Measurements from ENCODE around the gene PTPN1.
"Not testable (repeated sequence)": the region's sequence is repeated elsewhere in the genome, so short reads cannot be mapped to it uniquely, and the experiment has no call there.

The PTPN1 gene

DNA sequence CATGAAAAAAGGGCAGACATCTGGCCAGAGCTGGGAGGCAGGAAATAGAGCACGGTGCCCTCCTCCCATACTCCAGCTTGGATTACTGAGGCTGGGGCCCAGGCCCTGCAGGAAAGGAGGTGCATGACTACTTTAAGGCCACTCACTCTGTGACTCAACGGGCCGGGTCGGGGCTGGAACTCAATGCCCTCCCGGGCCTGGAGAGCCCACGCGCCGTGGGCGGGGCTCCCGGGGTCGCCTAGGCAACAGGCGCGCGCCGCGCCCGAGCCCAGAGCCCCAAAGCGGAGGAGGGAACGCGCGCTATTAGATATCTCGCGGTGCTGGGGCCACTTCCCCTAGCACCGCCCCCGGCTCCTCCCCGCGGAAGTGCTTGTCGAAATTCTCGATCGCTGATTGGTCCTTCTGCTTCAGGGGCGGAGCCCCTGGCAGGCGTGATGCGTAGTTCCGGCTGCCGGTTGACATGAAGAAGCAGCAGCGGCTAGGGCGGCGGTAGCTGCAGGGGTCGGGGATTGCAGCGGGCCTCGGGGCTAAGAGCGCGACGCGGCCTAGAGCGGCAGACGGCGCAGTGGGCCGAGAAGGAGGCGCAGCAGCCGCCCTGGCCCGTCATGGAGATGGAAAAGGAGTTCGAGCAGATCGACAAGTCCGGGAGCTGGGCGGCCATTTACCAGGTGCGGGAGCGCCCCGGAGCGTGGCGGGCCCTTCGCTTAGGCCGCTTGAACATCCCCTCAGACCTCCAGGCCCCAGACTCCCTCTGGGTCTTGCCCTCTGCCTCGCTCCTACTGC, at the start of gene PTPN1:
PTPN1 (plus strand) TSS at position 461 of the 783 bp plus-strand sequence; CDS start at position 606, 145 bp downstream.
- peak; percentile 94 to 97 for DNase-seq (ENCODE audit: extremely low read depth in 1 of 2, low read depth in 1 of 2)

DNA sequence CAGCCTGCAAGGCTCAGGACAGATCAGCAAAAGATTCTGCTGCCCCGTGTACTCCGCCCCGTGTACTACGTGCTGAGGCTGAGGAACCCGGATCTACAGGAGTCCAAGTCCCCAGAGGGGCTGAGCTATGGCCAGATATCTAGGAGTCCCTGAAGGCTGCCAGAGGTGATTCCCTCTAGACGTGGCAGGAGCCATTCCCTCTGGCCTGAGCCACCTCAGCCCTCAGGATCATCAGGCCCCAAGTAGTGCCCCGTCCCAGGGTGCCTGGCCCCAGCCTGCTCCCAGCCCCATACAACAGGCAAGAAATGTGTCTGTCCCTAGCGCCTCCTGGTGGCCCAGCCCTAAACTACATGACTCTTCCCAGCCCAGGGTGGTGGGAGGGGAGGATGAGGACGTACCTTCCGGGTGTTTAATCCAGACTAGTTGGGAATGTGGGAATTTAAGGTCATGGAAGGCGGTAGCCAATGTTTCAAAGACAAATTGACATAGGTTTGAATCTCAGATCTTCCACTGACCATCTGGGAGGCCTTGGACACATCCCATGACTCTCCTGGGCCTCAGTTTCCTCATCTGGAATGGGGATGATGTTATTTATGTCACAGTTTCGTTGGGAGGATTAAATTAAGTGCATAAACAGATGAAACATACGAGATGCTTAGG, 49.4 kb upstream of the PTPN1 start:
- peak; percentile 59 to 64 for DNase-seq (ENCODE audit: extremely low read depth in 1 of 2, low read depth in 1 of 2)

DNA sequence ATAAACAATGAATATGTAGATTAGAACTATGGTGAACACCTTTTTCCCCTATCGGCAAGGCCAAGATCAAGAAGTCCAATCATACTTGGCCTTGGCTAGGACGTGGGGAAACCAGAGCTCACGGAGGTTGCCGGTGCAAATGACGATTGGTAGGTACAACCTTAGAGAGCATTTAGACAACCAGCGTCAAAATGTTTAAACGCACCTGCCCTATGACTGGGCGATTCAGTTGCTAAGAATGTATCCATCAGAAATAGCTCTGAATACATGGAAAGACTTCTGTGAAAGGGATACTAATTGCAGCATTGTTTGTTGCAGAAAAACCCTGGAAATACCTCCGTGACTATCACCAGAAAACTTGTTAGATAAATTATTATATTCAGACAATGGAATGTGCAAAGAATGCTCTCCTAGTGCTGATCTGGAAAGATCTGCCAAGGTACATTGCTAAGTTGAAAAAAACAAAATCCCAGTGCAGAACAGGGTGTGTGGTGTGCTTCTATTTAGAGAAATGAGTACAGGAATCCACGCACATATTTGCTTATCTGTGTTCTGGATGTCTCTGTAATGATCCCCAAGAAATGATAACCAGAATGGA, 48.0 kb upstream of the PTPN1 start:
- DNase-seq (ENCODE audit: extremely low read depth in 1 of 2, low read depth in 1 of 2) = no peak

DNA sequence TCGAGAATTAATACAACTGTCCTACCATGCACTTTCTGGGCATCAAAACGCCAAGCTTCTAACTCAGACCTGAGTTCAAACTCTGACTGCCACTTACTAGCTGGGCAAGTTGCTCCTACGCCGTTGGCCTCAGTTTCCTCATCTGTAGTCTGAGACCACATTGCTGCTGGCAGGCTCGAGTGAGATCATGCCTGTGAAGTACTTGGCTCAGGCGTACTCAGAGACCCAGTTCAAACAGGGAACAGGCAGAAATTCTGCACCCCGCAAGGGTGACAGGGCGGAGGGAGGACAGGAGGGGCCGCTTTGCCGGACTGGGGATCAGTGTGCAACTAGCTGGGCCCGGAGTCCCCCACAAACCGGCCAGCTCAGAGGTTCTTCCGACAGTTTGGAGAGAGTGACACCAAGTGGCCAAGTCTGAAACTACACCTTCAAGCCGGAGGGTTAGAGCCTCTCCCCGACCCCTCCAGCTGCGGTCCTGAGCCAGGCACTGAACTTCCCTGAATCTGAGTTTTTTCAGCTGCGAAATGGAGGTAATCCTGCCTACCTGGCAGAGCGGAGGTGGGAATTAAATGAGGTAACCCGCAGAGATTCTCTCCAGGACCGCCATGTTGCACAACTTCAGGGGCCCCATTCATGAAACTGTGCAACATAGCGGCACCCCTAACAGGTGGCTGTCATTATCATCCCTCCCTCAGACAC, 46.0 kb upstream of the PTPN1 start:
- no peak for DNase-seq (ENCODE audit: extremely low read depth in 1 of 2, low read depth in 1 of 2)

DNA sequence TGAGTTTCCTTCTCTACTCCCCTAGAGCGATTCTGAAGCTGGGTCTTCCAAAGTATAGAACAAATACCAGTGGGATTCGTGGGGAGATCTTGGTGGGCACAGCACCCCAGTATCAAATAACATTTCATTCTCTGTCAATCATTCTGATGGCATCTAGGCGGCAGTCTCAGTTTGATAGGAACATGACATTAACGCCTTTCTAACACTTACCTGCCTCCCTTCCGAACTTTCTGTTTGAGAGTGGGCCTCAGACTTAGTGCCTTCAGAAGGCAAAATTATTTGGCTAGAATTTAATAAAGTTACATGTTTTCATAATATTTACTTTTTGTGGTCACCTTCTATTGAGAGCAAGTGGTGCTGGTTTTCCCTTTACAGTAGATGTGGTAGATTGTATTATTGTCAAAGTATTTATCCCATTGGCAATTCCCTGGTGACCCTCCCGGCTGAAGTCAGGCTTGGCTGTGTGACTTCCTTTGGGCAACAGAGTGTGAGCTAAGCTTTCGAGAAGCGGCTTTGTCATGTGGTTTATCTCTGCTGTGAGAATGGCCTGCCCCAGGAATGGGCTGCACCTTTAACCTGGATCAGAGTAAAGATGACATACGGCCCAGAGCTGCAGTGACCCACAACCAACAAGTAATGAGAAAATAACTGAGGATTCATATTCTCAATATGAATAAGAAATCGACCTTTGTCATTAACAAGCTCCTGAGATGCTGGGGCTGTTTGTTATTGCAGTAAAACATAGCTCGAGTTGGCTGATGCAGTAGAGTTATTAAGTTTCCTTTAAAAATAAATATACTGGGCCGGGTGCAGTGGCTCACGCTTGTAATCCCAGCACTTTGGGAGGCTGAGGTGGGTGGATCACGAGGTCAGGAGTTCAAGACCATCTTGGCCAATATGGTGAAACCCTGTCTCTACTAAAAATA, 45.2 kb upstream of the PTPN1 start:
- DNase-seq (ENCODE audit: extremely low read depth in 1 of 2, low read depth in 1 of 2) = no peak

DNA sequence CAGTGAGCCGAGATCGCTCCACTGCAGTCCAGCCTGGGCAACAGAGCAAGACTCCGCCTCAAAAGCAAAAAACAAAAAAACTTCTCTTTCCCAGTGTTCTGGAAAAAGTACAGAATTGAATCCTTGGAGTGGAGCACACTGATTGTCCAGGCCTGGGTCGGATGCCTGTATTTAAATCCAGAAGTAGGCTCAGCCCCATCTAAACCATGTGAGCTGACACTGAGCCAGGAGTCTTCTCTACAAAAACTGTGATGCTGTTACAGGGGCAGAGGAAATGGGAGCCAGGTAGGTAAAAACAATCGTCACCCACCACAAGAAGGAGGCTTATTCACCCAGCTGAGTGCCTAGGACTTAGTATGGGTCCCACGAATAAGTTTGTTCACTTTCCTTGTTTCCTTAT, 43.0 kb upstream of the PTPN1 start:
- DNase-seq (ENCODE audit: extremely low read depth in 1 of 2, low read depth in 1 of 2) = no peak

DNA sequence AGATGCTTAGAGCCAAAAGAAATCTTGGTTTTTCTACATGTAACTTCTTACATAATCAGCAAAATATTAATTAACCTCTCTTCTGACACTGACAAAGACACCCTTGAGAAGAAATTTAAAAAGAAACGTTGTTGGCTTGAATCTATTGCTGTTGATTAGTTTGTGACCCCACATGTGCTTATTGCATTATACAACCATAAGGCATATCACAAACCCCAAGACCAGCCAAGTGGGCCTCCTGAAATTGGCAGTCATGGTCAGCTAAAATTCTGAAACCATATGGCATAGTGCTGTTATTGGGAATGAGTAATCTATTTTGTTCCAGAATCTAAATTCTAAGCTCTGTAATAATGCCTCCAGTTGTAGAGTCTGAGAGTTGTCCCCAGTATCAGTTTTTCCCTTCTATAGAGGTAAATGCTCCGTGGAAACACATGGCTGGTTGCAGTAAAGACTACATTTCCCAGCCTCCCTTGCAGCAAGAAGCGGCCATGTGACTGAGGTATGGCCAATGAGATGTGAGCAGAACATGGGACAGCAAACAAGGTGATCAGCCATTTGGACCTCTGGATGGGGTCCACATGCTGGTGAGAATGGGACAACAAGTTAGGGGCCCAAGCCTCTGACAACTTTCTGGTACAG, 42.3 kb upstream of the PTPN1 start:
- no peak for DNase-seq (ENCODE audit: extremely low read depth in 1 of 2, low read depth in 1 of 2)

DNA sequence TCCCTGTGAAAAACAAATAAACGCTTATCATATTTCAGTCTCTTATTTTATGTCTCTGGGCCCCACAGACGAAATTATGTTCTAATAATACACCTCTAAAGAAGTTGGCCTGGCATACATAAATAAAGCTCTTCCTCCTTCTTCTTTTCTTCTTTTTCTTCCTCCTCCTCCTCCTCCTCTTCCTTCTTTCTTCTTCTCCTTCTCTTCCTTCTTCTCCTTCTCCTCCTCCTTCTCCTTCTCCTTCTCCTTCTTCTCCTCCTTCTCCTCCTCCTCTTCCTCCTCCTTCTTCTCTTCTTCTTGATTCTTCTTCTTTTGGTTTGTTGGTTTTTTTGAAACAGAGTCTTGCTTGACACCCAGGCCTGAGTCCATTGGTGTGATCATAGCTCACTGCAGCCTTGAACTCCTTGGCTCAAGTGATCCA, 41.8 kb upstream of the PTPN1 start:
- DNase-seq (ENCODE audit: extremely low read depth in 1 of 2, low read depth in 1 of 2) = no peak

DNA sequence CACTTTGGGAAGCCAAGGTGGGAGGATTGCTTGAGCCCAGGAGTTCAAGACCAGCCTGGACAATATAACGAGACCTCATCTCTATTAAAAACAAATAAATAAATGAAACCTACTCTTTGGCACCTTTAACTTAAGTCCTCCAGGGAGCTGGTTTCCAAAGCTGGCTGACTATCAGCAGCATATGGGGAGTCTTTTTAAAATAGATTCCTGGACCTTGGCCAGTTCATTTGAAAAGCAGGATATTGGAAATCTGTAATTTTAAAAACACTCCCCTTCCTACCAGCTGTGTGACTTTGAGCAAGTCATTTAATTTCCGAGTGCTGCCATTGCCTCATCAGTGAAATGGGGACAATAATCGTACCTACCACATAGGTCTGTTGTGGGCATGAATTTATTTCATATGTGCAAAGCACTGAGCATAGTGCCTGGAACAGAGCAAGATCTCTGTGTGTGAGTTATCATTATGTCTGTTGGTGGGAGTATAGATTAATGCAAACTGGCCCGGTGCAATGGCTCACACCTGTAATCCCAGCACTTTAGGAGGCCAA, 40.9 kb upstream of the PTPN1 start:
- DNase-seq (ENCODE audit: extremely low read depth in 1 of 2, low read depth in 1 of 2) = no peak

DNA sequence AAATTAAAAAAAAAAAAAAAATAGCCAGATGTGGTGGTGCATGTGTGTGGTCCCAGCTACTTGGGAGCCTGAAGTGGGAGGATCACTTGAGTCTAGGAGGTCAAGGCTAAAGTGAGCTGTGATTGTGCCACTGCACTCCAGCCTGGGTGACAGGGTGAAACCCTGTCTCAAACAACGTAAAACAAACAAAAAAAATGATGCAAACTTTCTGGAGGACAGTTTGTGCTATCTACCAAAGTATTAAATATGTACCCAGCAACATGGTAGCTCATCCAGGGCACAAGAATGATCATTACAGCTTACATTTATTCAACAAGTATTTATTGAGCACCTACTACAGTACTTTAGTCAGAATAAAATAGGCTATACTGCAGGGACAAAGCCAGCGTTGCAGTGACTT, 40.4 kb upstream of the PTPN1 start:
- DNase-seq (ENCODE audit: extremely low read depth in 1 of 2, low read depth in 1 of 2) = no peak

DNA sequence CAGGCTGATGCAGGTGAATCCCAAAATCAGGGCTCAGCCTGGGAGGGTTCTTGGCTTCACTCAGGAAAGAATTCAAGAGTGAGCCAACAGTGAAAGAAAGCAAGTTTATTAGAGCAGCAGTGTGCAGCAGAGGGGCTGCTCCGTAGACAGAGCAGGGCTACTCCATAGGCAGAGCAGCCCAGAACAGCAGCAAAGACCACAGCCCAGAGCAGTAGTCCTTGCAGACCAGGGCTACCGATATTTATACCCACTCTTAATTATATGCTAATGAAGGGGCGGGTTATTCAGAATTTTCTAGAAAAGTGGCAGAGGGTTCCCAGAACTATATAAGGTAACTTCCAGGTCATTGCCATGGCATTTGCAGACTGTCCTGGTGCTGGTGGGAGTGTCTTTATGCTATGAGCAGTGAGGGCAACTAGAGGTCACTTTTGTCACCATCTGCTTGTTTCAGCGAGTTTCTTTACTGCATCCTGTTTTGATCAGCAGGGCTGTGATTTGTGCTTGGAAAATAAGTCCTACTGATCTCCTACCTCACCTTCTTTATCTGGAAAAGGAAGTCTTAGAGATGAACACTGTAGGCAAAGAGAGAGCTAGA, 39.8 kb upstream of the PTPN1 start:
- no peak for DNase-seq (ENCODE audit: extremely low read depth in 1 of 2, low read depth in 1 of 2)

DNA sequence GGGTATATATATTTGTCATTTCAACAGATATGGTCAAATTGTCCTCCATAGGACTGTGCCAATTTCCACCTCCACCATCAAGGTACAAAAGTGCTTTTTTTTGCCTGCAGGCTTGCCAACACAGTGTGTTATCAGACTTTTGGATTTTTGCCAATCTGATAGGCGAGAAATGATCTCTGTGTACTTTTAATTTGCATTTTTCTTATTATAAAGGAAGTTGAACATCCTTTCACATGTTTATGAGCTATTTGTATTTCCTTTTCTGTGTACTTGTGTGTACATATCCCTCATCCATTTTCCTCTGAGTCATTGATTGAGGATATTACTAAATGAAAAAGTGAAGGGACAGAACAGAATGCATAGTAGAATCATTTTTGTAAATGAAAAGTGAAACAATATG, 39.0 kb upstream of the PTPN1 start:
- no peak for DNase-seq (ENCODE audit: extremely low read depth in 1 of 2, low read depth in 1 of 2)

DNA sequence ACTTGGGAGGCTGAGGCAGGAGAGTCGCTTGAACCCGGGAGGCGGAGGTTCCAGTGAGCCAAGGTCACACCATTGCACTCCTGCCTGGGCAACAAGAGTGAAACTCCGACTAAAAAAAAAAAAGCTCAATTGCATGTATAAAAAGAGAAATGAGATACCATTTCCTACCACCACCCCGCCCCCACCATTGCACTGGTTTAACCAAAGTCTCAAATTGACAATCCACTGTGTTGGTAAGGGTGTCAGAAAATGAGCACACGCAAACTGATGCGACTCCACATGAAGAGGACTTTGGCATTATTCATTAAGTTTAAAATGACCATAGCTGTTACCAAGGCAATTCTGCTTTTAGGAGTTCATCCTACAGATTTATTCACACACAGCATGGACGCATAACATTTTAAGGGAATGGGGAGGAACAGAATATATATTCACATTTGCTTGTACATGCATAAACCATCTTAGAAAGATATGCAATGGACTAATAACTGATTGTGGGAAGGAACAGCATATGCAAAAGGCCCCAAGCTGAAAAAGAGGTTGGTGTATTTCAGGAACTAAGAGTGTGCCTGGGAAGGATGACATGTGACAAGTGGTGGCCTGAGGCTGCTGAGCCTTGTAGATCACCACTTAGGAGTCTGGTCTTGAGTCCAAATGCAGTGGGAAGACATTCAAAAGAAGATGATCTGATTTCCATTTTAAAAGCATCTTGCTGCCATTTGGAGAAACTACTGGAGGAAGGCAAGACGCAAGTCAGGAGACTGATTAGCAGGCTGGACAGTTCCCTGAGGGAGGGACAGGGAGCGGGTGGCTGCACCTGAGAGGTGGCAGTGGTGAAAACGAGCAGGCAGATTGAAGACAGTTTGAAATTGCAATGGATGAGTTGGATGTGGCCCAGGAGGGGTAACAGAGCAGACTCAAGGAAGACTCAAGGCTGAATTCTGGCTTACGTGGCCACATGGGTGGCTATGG, 37.2 kb upstream of the PTPN1 start:
- DNase-seq (ENCODE audit: extremely low read depth in 1 of 2, low read depth in 1 of 2) = peak in 1 of 2 donors; percentile 35

DNA sequence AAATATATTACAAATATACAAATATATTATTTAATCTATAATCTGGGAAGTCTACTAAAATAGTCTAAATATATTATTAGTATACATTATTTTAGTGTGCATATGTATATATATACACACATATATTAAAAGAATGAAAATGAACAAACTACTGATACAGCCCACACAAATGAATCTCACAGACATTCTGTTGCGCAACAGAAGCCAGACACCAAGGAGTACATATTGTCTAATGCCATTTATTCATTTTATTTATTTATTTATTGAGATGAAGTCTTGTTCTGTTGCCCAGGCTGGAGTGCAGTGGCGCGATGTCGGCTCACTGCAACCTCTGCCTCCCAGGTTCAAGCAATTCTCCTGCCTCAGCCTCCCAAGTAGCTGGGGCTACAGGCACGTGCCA, 35.8 kb upstream of the PTPN1 start:
- not testable (repeated sequence) for DNase-seq (ENCODE audit: extremely low read depth in 1 of 2, low read depth in 1 of 2)

DNA sequence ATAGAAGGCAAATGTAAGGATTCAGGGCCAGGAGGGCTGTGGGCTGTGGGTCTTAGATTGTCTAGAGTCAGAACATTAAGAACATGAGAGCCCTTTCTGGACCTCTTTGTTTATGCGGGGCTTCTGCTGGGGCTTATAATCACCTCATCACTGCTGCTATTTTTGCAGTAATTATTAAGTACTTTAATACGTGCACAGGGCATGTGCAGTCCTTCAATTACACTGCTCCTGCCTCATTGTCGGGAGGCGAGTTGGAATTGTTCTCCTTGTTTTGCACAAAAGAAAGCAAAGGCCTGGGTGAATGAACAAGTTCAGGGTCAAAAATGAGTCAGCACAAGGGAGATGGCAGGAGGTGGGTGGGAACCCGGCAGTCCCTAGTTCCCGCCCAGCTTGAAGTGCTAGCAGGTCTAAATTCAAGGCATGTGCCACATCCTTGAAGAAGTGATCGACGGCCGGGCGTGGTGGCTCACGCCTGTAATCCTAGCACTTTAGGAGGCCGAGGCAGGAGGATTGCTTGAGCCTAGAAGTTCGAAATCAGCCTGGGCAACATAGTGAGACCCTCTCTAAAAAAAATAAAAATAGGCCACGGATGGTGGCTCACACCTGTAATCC, 34.4 kb upstream of the PTPN1 start:
- DNase-seq (ENCODE audit: extremely low read depth in 1 of 2, low read depth in 1 of 2) = no peak

DNA sequence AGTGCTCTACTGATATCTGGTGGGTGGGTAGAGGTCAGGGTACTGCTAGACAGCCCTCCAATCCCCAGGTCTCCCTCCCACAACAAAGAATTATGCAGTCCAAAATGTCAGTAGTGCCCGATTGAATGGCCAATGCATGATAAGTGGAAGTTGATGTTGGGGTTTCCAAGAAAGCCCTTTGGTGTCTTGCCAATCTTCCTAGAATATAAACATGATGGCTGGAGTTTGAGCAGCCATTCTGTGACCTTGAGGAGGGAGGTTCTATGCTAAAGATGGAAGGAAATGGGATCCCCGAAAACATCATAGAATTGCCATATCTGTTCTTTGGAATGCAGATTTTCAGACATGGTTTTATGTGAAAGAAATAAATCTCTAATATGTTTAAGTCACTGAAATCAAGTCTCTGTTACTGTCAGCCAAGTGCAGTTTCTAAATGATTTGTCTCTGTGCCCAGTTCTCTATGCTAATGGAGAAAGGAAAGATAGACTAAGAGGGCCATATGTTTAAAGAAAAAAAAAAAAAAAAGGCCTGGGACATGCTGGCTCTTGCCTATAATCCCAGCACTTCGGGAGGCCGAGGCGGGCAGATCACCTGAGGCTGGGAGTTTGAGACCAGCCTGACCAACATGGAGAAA, 32.8 kb upstream of the PTPN1 start:
- DNase-seq (ENCODE audit: extremely low read depth in 1 of 2, low read depth in 1 of 2) = no peak
